HEK293 (cell line): ENCODE data around the gene CD68.
A peak's percentile ranks its signal among the peaks of the same experiment; 100 is the strongest.

Source experiments
- IKZF3 ChIP-seq: fragments of 450-650 bp; IDR thresholded peaks from 2 replicates; pipeline ENCODE4 v1.5.0; 2018; ENCODE audit warnings: missing biosample characterization, mild to moderate bottlenecking, missing genetic modification characterization, moderate library complexity
- KLF10 ChIP-seq: fragments of 450-650 bp; IDR thresholded peaks from 2 replicates; pipeline ENCODE4 v1.5.1; 2018; ENCODE audit warnings: missing biosample characterization, mild to moderate bottlenecking, missing genetic modification characterization
- OSR2 ChIP-seq: fragments of 450-650 bp; formaldehyde crosslinking; IDR thresholded peaks from 2 replicates; pipeline ENCODE4 v1.5.1; 2016; ENCODE audit warnings: missing biosample characterization, missing genetic modification characterization
- PATZ1 ChIP-seq: fragments of 450-650 bp; formaldehyde crosslinking; IDR thresholded peaks from 2 replicates; pipeline ENCODE4 v1.5.1; 2016; ENCODE audit warnings: missing biosample characterization, missing genetic modification characterization
- PRDM10 ChIP-seq: fragments of 450-650 bp; formaldehyde crosslinking; IDR thresholded peaks from 2 replicates; pipeline ENCODE4 v1.5.1; 2016; ENCODE audit warnings: missing biosample characterization, missing genetic modification characterization
- SP3 ChIP-seq: fragments of 450-650 bp; formaldehyde crosslinking; IDR thresholded peaks from 2 replicates; pipeline ENCODE4 v1.5.1; 2016; ENCODE audit warnings: missing biosample characterization, missing genetic modification characterization
- TSHZ1 ChIP-seq: fragments of 450-650 bp; formaldehyde crosslinking; IDR thresholded peaks from 2 replicates; pipeline ENCODE4 v1.5.1; 2016; ENCODE audit warnings: missing biosample characterization, missing genetic modification characterization, borderline replicate concordance
- ZBTB10 ChIP-seq: fragments of 450-650 bp; formaldehyde crosslinking; IDR thresholded peaks from 2 replicates; pipeline ENCODE4 v1.5.1; 2016; ENCODE audit warnings: missing biosample characterization, missing genetic modification characterization
- ZBTB17 ChIP-seq: fragments of 450-650 bp; formaldehyde crosslinking; IDR thresholded peaks from 2 replicates; pipeline ENCODE4 v1.5.1; 2016; ENCODE audit warnings: missing biosample characterization, missing genetic modification characterization
- ZFP37 ChIP-seq: fragments of 450-650 bp; formaldehyde crosslinking; IDR thresholded peaks from 2 replicates; pipeline ENCODE4 v1.5.1; 2016; ENCODE audit warnings: missing biosample characterization, missing genetic modification characterization
- ZNF311 ChIP-seq: fragments of 450-650 bp; formaldehyde crosslinking; IDR thresholded peaks from 2 replicates; pipeline ENCODE4 v1.5.1; 2017; ENCODE audit warnings: missing biosample characterization, missing genetic modification characterization, borderline replicate concordance
- ZNF366 ChIP-seq: fragments of 450-650 bp; formaldehyde crosslinking; conservative IDR thresholded peaks from 2 replicates; pipeline ENCODE4 v1.5.1; 2016; ENCODE audit warnings: missing biosample characterization, missing genetic modification characterization
- ZNF514 ChIP-seq: fragments of 450-650 bp; formaldehyde crosslinking; IDR thresholded peaks from 2 replicates; pipeline ENCODE4 v1.5.1; 2016; ENCODE audit warnings: missing biosample characterization, missing genetic modification characterization
- ZNF518A ChIP-seq: fragments of 450-650 bp; formaldehyde crosslinking; conservative IDR thresholded peaks from 2 replicates; pipeline ENCODE4 v1.5.1; 2016; ENCODE audit warnings: low read depth, missing biosample characterization, missing genetic modification characterization
- ZNF530 ChIP-seq: fragments of 450-650 bp; formaldehyde crosslinking; IDR thresholded peaks from 2 replicates; pipeline ENCODE4 v1.5.1; 2016; ENCODE audit warnings: low read depth, missing biosample characterization, missing genetic modification characterization
- ZNF610 ChIP-seq: fragments of 450-650 bp; formaldehyde crosslinking; IDR thresholded peaks from 2 replicates; pipeline ENCODE4 v1.5.1; 2016; ENCODE audit warnings: missing biosample characterization, missing genetic modification characterization, borderline replicate concordance
- ZNF843 ChIP-seq: fragments of 450-650 bp; formaldehyde crosslinking; IDR thresholded peaks from 2 replicates; pipeline ENCODE4 v1.5.1; 2016; ENCODE audit warnings: missing biosample characterization, missing genetic modification characterization

The CD68 gene

GRCh38 chr17:7583253-7584109 is 4.0 kb downstream of the CD68 start, which contains the start of gene MPDU1 (continued):
- peak; percentile 34; the same call in 1 of the 2 replicates for TF ChIP-seq TSHZ1 (tag by site-specific recombination)
- TF ChIP-seq ZNF366 (tag by site-specific recombination) = peak; percentile 60; the same call in 1 of the 2 replicates
- no peak for TF ChIP-seq ZNF514 (tag by site-specific recombination)
- TF ChIP-seq OSR2 (tag by site-specific recombination) = 0 out of 2 replicates have a peak, but pooled peaks have one; percentile 16
- TF ChIP-seq IKZF3 = 0 out of 2 replicates have a peak, but pooled peaks have one; percentile 30
- peak; percentile 91 for TF ChIP-seq SP3
- peak; percentile 84 for TF ChIP-seq ZNF518A (tag by site-specific recombination)
- TF ChIP-seq ZBTB10 = no peak
- no peak for TF ChIP-seq ZNF530 (tag by site-specific recombination)
- peak; percentile 64; the same call in 1 of the 2 replicates for TF ChIP-seq ZNF610 (tag by site-specific recombination)
- TF ChIP-seq ZFP37 = no peak
- peak; percentile 76 for TF ChIP-seq PATZ1
- no peak; the same call in none of the 2 replicates for TF ChIP-seq ZNF843 (tag by site-specific recombination)
- TF ChIP-seq ZBTB17 (tag by site-specific recombination) = peak; percentile 84
- no peak for TF ChIP-seq ZNF311
- TF ChIP-seq KLF10 = peak; percentile 53; the same call in 1 of the 2 replicates
- TF ChIP-seq PRDM10 (tag by site-specific recombination) = no peak
